GM19193 (cell line): ENCODE measurements around the gene C16orf92.

Experiments used
- POLR2A ChIP-seq: IDR thresholded peaks from 4 replicates; pipeline ENCODE4 v1.6.1; 2011; ENCODE audit not compliant: insufficient read depth, insufficient read length; ENCODE audit errors: extremely low read depth

Gene C16orf92

GRCh38 chr16:29995324-29995910 is 27.6 kb upstream of the C16orf92 start, which contains the start of gene HIRIP3:
Gene HIRIP3 (minus strand): TSS chr16:29995617. CDS start chr16:29995605, 12 bp downstream.
- peak; percentile 70 for TF ChIP-seq POLR2A

- TF ChIP-seq POLR2A, result peak; percentile 85
Observed at GRCh38 chr16:29995911-29996765, 26.9 kb upstream of the C16orf92 start, which contains the start of gene INO80E. Gene INO80E (plus strand): TSS chr16:29996241. CDS start chr16:29996311, 70 bp downstream.

- TF ChIP-seq POLR2A, result no peak
Observed at GRCh38 chr16:29996766-29997250, 26.2 kb upstream of the C16orf92 start.

GRCh38 chr16:29999605-30000004 is 23.4 kb upstream of the C16orf92 start:
- no peak for TF ChIP-seq POLR2A

GRCh38 chr16:30000735-30001631 is 22.0 kb upstream of the C16orf92 start:
- no peak for TF ChIP-seq POLR2A

- no peak for TF ChIP-seq POLR2A
Observed at GRCh38 chr16:30002614-30003346, 20.2 kb upstream of the C16orf92 start.

GRCh38 chr16:30003670-30004423 is 19.2 kb upstream of the C16orf92 start:
- TF ChIP-seq POLR2A, result no peak

- no peak for TF ChIP-seq POLR2A
Observed at GRCh38 chr16:30004424-30004776, 18.6 kb upstream of the C16orf92 start.

GRCh38 chr16:30004811-30005242 is 18.2 kb upstream of the C16orf92 start:
- TF ChIP-seq POLR2A, result no peak

GRCh38 chr16:30005341-30006094 is 17.5 kb upstream of the C16orf92 start:
- TF ChIP-seq POLR2A, result no peak

GRCh38 chr16:30006095-30006473 is 16.9 kb upstream of the C16orf92 start:
- TF ChIP-seq POLR2A, result peak; percentile 6

GRCh38 chr16:30006659-30007377 is 16.2 kb upstream of the C16orf92 start:
- TF ChIP-seq POLR2A, result no peak
